ENCODE measurements around the gene COL4A5.

DNA sequence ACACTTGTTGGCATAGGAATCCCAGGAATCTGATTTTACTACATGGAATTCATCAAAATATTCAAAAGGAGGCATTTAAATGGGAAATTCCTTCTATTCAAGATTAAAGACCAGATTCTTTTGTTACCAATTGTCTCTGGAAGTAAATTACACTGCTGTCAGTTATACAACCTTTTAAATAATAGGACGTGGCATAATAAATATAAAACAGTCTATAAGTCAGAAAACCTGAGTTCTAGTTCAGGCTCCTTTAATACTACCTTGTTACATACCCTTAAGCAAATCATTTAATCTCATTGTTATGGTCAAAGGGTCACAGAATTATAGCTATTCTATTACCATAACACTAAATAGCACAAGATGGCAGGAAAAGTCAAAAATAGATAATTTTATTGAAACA lies 20.2 kb upstream of the COL4A5 start:
- TF ChIP-seq, protein P1, sequence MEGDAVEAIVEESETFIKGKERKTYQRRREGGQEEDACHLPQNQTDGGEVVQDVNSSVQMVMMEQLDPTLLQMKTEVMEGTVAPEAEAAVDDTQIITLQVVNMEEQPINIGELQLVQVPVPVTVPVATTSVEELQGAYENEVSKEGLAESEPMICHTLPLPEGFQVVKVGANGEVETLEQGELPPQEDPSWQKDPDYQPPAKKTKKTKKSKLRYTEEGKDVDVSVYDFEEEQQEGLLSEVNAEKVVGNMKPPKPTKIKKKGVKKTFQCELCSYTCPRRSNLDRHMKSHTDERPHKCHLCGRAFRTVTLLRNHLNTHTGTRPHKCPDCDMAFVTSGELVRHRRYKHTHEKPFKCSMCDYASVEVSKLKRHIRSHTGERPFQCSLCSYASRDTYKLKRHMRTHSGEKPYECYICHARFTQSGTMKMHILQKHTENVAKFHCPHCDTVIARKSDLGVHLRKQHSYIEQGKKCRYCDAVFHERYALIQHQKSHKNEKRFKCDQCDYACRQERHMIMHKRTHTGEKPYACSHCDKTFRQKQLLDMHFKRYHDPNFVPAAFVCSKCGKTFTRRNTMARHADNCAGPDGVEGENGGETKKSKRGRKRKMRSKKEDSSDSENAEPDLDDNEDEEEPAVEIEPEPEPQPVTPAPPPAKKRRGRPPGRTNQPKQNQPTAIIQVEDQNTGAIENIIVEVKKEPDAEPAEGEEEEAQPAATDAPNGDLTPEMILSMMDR (IDR thresholded peaks at IDR 0.05): no peak
- no peak for TF ChIP-seq POLR2A (IDR thresholded peaks at IDR 0.05)
